Activated CD4-positive, alpha-beta T cell treated with anti-CD3 and anti-CD28 coated beads, Interleukin-10, Interleukin-2, amounts not matched to agents 100 ng/mL and 50 ng/mL, durations not matched to agents 16 hours and 8 hours (primary cell): ENCODE measurements around the gene IFIT1B.
A peak's percentile ranks its signal among the peaks of the same experiment; 100 is the strongest.
"Not testable (repeated sequence)": the region's sequence is repeated elsewhere in the genome, so short reads cannot be mapped to it uniquely, and the experiment has no call there.

Experiments
- DNase-seq: peaks from one replicate; pipeline ENCODE4 v3.0.0-alpha.2; 2020

The IFIT1B gene, protein sequence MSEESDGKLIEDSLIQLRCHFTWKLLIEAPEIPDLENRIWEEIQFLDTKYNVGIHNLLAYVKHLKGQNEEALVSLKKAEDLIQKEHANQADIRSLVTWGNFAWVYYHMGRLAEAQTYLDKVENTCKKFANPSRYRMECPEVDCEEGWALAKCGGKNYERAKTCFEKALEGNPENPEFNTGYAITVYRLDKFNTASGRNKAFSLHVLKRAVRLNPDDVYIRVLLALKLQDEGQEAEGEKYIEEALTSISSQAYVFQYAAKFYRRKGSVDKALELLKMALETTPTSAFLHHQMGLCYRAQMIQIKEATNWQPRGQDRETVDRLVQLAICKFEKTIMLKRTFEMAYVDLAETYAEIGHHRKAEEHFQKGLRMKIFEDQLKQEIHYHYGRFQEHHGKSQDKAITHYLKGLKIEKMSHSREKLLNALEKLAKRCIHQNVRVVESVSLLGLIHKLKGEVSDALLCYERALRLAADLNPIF

DNA sequence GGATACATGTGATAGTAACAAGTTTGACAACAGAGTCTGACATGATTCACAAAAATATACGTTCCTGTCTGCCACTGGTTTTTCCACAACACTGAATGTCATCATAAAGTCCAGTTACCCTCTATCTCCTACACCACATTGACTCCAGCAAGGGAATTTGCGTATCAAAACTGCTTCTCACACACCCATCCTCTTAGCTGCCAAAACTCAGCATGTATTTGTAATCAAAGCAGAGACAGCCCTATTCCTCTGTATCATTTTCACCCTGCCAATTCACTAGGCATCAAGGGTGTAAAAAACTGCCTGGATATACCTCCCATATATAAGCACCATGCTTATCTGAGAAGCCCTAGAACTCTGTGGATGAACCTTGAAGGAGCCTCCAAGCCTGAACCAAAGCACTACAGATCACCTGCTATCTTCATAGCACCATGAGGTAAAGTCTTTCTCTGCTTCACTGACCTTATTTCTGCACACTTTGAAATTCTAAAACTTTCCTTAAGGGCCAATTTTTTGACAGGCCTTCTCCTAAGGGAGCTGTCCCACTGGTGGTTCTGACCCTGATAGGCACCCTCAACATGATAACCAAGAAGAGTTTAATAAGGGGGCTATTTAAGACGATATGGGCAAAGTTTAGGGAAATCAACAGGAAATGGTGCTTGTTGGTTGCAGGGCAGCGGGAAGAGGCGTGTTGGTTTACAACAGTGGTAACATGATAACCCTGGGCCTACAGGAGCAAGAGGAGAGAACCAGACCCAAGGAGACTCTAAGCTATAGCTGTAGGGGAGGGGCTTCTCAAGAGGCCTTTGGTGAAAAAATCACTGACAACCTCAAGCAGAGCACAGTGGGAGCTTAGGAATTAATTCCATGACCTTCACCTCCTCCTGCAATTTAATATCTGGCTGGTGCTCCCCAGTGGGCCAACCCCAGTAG, at the start of gene IFIT1B:
Gene IFIT1B (plus strand): TSS at position 352 of the 933 bp plus-strand sequence. CDS start 80 bp downstream, at position 432.
- no peak for DNase-seq

DNA sequence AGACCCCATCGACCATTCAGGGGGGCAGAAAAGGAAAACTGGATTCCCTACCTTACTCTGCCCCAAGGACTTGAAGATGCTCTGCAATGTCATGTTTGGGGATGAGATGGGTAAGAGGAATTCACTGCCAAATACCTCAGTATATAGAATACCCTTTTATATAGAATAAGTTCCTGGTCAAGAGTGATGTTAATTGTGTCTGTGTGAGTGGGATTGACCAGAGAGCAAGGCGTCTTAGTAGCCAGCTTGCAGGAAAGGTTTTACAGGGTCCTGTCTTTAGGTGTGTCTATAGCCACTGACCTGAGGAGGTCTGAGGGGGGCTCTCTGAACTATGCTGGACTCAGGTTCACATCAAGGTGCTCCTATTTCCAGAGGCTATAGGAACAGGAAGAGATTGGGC, 48.7 kb upstream of the IFIT1B start:
- no peak for DNase-seq

GRCh38 chr10:89330014-89330413, 47.8 kb upstream of the IFIT1B start:
- DNase-seq = not testable (repeated sequence)

DNA sequence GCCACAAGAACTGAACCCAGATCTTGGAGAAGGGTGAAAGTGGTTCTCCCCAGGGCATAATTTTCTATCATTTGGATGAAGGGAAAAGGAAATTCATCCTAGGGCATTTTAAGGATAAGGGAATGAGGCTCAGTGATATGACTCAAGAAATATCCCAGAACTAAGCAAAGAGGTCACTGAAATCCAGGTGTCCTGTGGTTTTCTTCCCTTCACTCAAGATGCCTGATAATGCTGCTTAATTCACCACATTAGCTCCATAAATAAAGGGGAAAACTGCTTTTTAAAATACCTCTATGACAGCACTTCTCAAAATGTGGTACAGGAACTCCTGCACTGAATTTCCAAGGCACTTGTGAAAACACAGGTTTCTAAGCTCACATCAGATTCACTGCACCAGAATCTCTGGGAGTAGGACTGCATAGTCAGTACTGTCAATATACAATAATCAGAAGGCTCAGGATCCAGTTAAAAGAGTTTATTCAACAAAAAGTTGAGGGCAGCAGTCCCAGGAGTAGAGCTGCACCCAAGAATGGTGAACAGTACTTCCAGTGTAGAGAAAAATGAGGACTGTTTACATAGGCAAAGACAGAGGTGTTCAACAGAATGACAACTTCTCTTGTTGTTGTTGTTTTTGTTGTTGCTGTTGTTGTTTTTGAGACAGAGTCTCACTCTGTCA, 47.2 kb upstream of the IFIT1B start:
- no peak for DNase-seq

GRCh38 chr10:89331487-89332122, 46.3 kb upstream of the IFIT1B start:
- not testable (repeated sequence) for DNase-seq

DNA sequence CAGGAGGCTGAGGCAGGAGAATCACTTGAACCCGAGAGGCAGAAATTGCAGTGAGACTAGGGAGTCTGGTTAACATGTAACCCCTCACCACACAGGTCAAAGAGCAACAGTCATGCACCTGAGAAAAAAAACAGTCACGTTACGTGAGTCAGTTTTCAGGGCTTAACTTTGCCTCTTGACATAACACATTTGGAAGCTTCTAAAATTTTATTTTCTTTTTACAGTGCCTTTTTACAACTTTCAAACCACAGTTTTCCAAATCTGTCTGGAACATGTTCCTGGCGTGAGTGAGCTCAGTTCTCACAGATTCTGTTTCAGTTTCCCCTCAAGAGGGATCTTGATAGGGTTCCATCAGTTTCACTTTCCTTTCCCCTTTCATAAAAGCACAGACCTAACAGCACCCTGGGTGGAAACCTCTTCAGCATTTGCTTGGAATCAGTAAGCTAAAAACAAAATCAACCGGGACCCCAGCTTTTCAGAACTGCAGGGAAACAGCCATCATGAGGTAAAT, 45.7 kb upstream of the IFIT1B start:
- DNase-seq = peak; percentile 64

GRCh38 chr10:89335226-89335625, 42.6 kb upstream of the IFIT1B start:
- DNase-seq = no peak

DNA sequence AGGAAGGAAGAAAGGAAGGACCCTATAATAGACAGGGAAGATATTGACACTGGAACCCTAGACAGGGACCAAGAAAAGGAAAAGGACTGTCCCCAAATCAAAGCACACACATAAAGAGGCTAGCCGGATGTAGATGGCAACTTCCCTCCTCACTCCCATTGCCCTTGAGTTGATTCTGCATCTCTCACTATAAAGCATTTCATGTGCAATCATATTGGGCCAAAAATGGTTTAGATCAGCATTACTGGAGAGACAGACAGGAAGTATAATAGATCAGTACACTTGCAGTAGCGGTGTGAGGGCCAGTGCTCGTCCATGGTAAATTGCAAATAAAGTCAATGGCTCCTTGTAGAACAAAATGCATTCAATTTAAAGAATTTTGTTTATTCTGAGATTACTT, 41.6 kb upstream of the IFIT1B start:
- no peak for DNase-seq

GRCh38 chr10:89337484-89337883, 40.4 kb upstream of the IFIT1B start:
- DNase-seq = peak; percentile 71

GRCh38 chr10:89338713-89339112, 39.1 kb upstream of the IFIT1B start:
- no peak for DNase-seq

- no peak for DNase-seq
Measured at GRCh38 chr10:89339875-89340274, 38.0 kb upstream of the IFIT1B start.

- no peak for DNase-seq
Measured at GRCh38 chr10:89341649-89342048, 36.2 kb upstream of the IFIT1B start.

DNA sequence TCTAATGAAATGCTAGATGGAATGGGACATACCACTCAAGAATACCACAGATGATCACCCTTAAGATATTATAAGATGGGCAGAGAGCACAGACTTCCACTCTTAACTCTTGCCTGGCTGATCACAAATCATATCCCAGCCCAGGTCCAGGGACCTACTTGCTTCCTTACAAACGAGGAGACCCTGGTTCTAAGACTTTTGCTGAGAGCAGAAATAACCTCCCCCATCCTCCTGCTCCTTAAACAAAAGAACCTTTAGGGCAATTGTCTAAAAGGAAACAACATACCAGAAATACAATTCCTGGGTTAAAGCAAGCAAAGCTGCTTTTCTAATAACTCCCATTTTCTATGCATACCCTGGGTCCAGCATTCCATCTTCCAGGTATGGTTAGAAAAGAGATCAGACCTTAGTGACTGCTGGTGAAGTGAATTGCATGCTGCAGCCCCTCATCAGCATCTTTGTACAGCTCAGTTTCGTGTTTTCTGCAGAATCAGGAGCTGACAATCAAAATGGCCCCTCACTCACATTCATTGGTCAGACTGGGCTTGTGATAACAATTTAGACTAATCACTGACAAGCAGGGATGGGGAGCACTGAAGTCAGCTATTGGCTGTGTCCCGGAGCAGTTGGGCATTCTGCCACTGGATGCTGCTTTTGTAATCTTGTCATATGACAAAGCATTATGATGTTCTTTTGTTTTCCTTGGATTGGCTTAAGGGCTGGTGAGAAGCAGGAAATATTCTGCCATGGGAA, 35.5 kb upstream of the IFIT1B start:
- DNase-seq = no peak

DNA sequence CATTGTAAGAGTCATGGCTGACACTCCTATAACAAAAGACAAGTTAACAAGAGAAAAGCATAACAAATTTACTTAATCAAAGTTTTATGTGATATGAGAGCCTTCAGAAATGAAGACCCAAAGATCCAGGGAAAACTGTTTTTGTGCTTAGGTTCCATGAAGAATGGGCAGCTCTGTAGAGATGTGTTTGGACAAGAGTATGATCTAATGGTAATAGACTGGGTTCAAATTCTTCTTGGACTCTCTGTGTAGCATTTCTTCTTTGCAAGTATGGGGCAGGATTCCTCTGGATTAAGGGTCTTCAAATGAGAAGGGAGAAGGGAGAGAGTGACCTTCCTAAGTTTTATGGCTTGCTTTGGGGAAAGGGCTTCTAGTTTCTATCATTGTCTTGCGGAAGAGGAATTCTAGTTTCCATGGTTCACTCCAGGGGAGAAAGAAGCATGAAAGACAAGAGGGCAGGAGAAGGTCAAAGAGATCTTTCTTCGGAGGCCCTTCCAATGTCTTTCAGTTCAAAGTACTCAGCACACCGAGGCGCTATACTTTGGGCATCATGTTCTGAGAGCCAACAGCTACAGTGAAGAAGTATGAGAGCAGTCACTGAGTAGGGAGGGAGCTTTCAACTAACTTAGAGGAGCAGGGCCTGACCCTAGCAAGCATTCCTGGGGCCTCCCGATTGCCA, 34.6 kb upstream of the IFIT1B start:
- no peak for DNase-seq

- no peak for DNase-seq
Measured at GRCh38 chr10:89344156-89344555, 33.7 kb upstream of the IFIT1B start.

- DNase-seq = no peak
Measured at GRCh38 chr10:89345367-89346000, 32.4 kb upstream of the IFIT1B start.

GRCh38 chr10:89346405-89347254, 31.2 kb upstream of the IFIT1B start:
- DNase-seq = no peak

GRCh38 chr10:89347701-89348457, 30.0 kb upstream of the IFIT1B start:
- DNase-seq = no peak

- DNase-seq = no peak
Measured at GRCh38 chr10:89348481-89348880, 29.4 kb upstream of the IFIT1B start.
